ENCODE data around the gene SWT1.
"Not testable (repeated sequence)": the region's sequence is repeated elsewhere in the genome, so short reads cannot be mapped to it uniquely, and the experiment has no call there.

GRCh38 chr1:185209357-185209756 lies 52.4 kb downstream of the SWT1 start:
- TF ChIP-seq POLR2A (conservative IDR thresholded peaks at IDR 0.05); ZNF175 (CRISPR knock-in tag; IDR thresholded peaks at IDR 0.05; ENCODE audit: low read depth); FOXM1 (IDR thresholded peaks at IDR 0.05; ENCODE audit: low read depth); FOXM1 (CRISPR knock-in tag; IDR thresholded peaks at IDR 0.05; ENCODE audit: low read depth); CTCF (IDR thresholded peaks at IDR 0.05 in 2 of 3, conservative IDR thresholded peaks at IDR 0.05 in 1 of 3; ENCODE audit: insufficient read depth in 2 of 3, low read depth in 1 of 3, low read length in 3 of 3); RAD21 (CRISPR knock-in tag; conservative IDR thresholded peaks at IDR 0.05 in 1 of 2, IDR thresholded peaks at IDR 0.05 in 1 of 2); REST (IDR thresholded peaks at IDR 0.05; ENCODE audit: borderline replicate concordance); REST (CRISPR knock-in tag; IDR thresholded peaks at IDR 0.05; ENCODE audit: low read depth); RFX5 (IDR thresholded peaks at IDR 0.05; ENCODE audit: low read depth, low read length); ATF1 (CRISPR knock-in tag; IDR thresholded peaks at IDR 0.05); ATF1 (tag; IDR thresholded peaks at IDR 0.05); ZNF407 (IDR thresholded peaks at IDR 0.05; ENCODE audit: low read depth); TEAD4 (IDR thresholded peaks at IDR 0.05; ENCODE audit: low read length); TEAD4 (CRISPR knock-in tag; IDR thresholded peaks at IDR 0.05; ENCODE audit: borderline replicate concordance); ZNF121 (CRISPR knock-in tag; conservative IDR thresholded peaks at IDR 0.05); CBX2 (IDR thresholded peaks at IDR 0.05; ENCODE audit: insufficient read depth, low read length, poor library complexity, severe bottlenecking); EP300 (IDR thresholded peaks at IDR 0.05; ENCODE audit: low read length); ZBTB7A (IDR thresholded peaks at IDR 0.05; ENCODE audit: borderline replicate concordance, control insufficient read depth, low read depth, low read length): not testable (repeated sequence)
